Mesothelial cell of epicardium (in vitro differentiated cells): ENCODE results near the gene XRCC3. TPM values are rescaled to one million over a fixed set of nuclear protein-coding genes. Genes with fewer than 3 reads are reported as not detected.

Source experiments
- DNase-seq, 2 experiments: peaks; one replicate each; pipeline ENCODE4 v3.0.0; 2021; ENCODE audit warnings: low spot score in 2 of 2; ENCODE audit not compliant: unreplicated experiment in 2 of 2
- H3K27ac Mint-ChIP-seq: 2 replicates; pipeline ENCODE4 v1.8.0; 2021; ENCODE audit warnings: mixed read lengths
- H3K27me3 Mint-ChIP-seq: 2 replicates; pipeline ENCODE4 v1.8.0; 2021; ENCODE audit warnings: low read depth, mixed read lengths
- H3K36me3 Mint-ChIP-seq: 2 replicates; pipeline ENCODE4 v1.8.0; 2021; ENCODE audit warnings: mixed read lengths
- H3K4me1 Mint-ChIP-seq: 2 replicates; pipeline ENCODE4 v1.8.0; 2021; ENCODE audit warnings: mixed read lengths
- H3K4me3 Mint-ChIP-seq: 2 replicates; pipeline ENCODE4 v1.8.0; 2021; ENCODE audit warnings: mild to moderate bottlenecking, moderate library complexity, mixed read lengths
- H3K9me3 Mint-ChIP-seq: 2 replicates; pipeline ENCODE4 v1.8.0; 2021; ENCODE audit warnings: mixed read lengths
- total RNA-seq: library from RNA; stranded (reverse); gene quantifications from 3 replicates; pipeline ENCODE4 v1.2.1, GENCODE V29; 2021
- TF ChIP-seq, protein P1 (sequence below): fragments of 200-600 bp; sonication (generic); IDR thresholded peaks from one replicate; pipeline ENCODE4 v1.5.0; 2021; ENCODE audit warnings: antibody characterized with exemption; ENCODE audit not compliant: unreplicated experiment

The XRCC3 gene
- 17.0 to 19.7 TPM (median 19.2 TPM) in 3 replicates for total RNA-seq

DNA sequence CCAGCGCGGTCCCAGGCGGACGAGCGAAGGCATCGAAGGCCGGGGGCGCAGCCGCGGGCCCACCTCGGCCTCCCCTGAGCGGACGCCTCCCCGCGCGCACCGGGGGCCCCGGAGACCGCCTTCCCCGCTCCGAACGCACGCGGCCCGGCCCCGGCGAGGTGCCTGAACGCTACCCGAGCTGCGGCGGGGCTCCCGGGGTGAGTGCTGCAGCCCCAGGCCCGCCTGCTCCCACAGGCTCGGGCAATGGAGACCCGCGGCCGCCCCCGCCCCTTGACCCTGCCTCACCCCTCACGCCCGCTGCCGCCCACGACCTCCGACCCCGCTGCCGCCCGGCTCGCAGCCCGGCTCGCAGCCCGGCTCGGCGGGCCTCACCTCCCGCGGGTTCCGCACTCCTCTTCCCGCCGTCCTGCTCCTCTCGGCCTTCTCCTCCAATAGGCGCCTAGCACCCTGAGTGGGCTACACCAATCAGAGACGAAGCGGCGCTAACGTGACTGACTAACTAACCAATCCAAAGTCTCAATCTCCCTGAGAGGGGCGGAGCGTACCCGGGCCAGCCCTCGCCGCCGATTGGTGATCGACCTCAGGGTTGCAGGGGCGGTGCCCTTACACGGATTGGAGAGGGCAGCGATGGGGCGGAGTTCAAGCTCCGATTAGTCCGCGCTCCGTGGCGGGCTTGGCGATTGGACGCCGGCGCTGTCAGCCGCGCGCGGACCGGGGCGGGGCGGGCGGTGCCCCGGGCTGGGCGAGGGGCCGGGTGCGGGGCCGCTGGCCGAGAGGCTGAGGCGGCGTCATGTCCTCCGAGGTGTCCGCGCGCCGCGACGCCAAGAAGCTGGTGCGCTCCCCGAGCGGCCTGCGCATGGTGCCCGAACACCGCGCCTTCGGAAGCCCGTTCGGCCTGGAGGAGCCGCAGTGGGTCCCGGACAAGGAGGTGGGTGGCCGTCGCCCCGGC lies at the start of gene XRCC3, which contains the start of gene ZFYVE21:
Gene XRCC3, minus strand, starts transcription at position 400 of the 949 bp plus-strand sequence. CDS start 4,364 bp downstream, outside the sequence.
Gene ZFYVE21, plus strand, starts transcription at position 759 of the 949 bp plus-strand sequence. Its CDS starts 32 bp downstream, at position 791.
- Mint-ChIP-seq H3K27ac (peak within 1 kb of the TSS; percentile 91), H3K4me3 (peak within 1 kb of the TSS; percentile 81), H3K9me3 (no peaks in the 10 kb centered on the region), H3K4me1 (peaks cover 35% of the 10 kb centered on the region), H3K36me3 (no peaks in the 10 kb centered on the region), H3K27me3 (peaks cover 2% of the 10 kb centered on the region)
- peak; percentile 97 to 99 for DNase-seq
- TF ChIP-seq, protein P1, sequence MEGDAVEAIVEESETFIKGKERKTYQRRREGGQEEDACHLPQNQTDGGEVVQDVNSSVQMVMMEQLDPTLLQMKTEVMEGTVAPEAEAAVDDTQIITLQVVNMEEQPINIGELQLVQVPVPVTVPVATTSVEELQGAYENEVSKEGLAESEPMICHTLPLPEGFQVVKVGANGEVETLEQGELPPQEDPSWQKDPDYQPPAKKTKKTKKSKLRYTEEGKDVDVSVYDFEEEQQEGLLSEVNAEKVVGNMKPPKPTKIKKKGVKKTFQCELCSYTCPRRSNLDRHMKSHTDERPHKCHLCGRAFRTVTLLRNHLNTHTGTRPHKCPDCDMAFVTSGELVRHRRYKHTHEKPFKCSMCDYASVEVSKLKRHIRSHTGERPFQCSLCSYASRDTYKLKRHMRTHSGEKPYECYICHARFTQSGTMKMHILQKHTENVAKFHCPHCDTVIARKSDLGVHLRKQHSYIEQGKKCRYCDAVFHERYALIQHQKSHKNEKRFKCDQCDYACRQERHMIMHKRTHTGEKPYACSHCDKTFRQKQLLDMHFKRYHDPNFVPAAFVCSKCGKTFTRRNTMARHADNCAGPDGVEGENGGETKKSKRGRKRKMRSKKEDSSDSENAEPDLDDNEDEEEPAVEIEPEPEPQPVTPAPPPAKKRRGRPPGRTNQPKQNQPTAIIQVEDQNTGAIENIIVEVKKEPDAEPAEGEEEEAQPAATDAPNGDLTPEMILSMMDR = no peak

DNA sequence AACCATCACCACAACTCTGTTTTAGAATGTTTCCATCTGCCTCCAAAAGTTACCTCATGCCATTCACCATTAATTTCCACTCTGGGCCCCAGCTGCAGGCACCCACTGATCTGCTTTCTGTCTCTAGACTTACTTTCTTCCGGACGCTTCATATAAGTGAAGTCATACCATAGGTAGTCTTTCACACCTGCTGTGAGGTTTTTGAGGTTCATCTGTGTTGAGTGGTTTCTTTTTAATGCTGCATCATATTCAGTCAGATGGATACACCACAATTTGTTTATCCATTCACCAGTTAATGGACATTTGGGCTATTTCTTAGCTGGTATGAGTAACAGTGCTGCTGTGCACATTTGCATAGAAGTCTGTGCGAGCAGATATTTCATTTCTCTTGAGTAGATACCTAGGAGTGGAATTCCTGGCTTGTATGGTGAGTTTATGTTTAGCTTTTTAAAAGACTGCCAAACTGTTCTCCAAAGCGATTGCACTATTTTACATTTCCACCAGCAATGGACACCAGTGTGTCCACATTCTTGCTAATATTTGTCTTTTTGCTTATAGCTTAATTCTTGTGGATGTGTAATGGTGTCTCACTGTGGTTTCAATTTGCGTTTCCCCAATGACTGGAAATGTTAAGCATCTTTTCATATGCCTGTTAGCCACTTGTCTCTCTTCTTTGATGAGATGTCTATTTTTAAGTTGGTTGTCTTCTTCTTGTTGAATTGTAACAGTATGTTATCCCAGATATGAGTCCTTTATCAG lies 48.7 kb upstream of the XRCC3 start:
- H3K4me1 Mint-ChIP-seq = peaks cover 29% of the 10 kb centered on the region

GRCh38 chr14:103762541-103762940 lies 47.3 kb upstream of the XRCC3 start:
- DNase-seq = no peak
- no peaks in the 10 kb centered on the region for H3K27me3 Mint-ChIP-seq
- H3K4me1 Mint-ChIP-seq = peaks cover 29% of the 10 kb centered on the region
- H3K4me3 Mint-ChIP-seq = no peak overlapping the region
- H3K9me3 Mint-ChIP-seq = no peaks in the 10 kb centered on the region
- H3K36me3 Mint-ChIP-seq = peaks cover 11% of the 10 kb centered on the region
- TF ChIP-seq, protein P1 = no peak
- H3K27ac Mint-ChIP-seq = peak overlapping the region; percentile 64

More for the DNA sequence above, 48.7 kb upstream of the XRCC3 start:
- H3K27me3 Mint-ChIP-seq = no peaks in the 10 kb centered on the region
- H3K9me3 Mint-ChIP-seq = no peaks in the 10 kb centered on the region
- H3K4me3 Mint-ChIP-seq = no peak overlapping the region
- no peak overlapping the region for H3K27ac Mint-ChIP-seq
- DNase-seq = peak in 1 of 2 experiments; percentile 19
- TF ChIP-seq, protein P1 = no peak
- H3K36me3 Mint-ChIP-seq = peaks cover 11% of the 10 kb centered on the region

GRCh38 chr14:103762036-103762435 lies 46.8 kb upstream of the XRCC3 start:
- Mint-ChIP-seq H3K4me3 (no peak overlapping the region), H3K36me3 (peaks cover 11% of the 10 kb centered on the region), H3K4me1 (peaks cover 26% of the 10 kb centered on the region), H3K9me3 (no peaks in the 10 kb centered on the region), H3K27ac (peak overlapping the region; percentile 28), H3K27me3 (no peaks in the 10 kb centered on the region)
- no peak for DNase-seq
- TF ChIP-seq, protein P1 = no peak

GRCh38 chr14:103758059-103758776 lies 43.0 kb upstream of the XRCC3 start:
- TF ChIP-seq, protein P1 = no peak
- Mint-ChIP-seq H3K36me3 (peaks cover 8% of the 10 kb centered on the region), H3K27me3 (no peaks in the 10 kb centered on the region), H3K9me3 (no peaks in the 10 kb centered on the region), H3K27ac (no peak overlapping the region), H3K4me3 (no peak overlapping the region), H3K4me1 (peaks cover 25% of the 10 kb centered on the region)
- peak in 1 of 2 experiments; percentile 11 for DNase-seq
